IMR-90 (cell line): ENCODE results near the gene SHROOM1. TPM values are rescaled to one million over a fixed set of nuclear protein-coding genes. Genes with fewer than 3 reads are reported as not detected.

Source experiments
- ATAC-seq: fragments of 200-7000 bp; cut with Tn5 transposase; 2 replicates; pipeline ENCODE4 v1.9.1; 2020; ENCODE audit warnings: low read depth, mild to moderate bottlenecking, moderate library complexity
- BruUV-seq: library from RNA; stranded (reverse); fragments of 400-500 nt; replicated peaks from 2 replicates; lab custom pipeline; 2021; lab: Mats Ljungman, UMichigan
- CTCF ChIA-PET: fragments of 300-600 bp; formaldehyde crosslinking; extraction: SDS; loops from one replicate; lab custom pipeline; 2021; ENCODE audit warnings: antibody characterized with exemption; lab: Yijun Ruan, JAX
- POLR2A ChIA-PET: fragments of 300-600 bp; sonication (Branson Sonifier 250); formaldehyde crosslinking; loops from one replicate; lab custom pipeline; 2022; ENCODE audit warnings: antibody characterized with exemption; ENCODE audit not compliant: unreplicated experiment; lab: Charles Lee
- DNase-seq: peaks from one replicate; pipeline ENCODE4 v3.0.0; 2013
- H2AFZ ChIP-seq: replicated peaks from 2 replicates; pipeline ENCODE3; 2013; ENCODE audit warnings: low read length, mild to moderate bottlenecking; ENCODE audit not compliant: poor library complexity
- H2AK5ac ChIP-seq: 2 replicates; pipeline ENCODE4 v1.6.1; 2013; ENCODE audit warnings: low read depth, low read length, inconsistent platforms
- H2AK9ac ChIP-seq: replicated peaks from 2 replicates; pipeline ENCODE3; 2013; ENCODE audit warnings: mild to moderate bottlenecking, low read depth, low read length, moderate library complexity; ENCODE audit not compliant: poor library complexity
- H2BK120ac ChIP-seq: 2 replicates; pipeline ENCODE4 v1.6.1; 2013; ENCODE audit warnings: low read depth, low read length, inconsistent platforms
- H2BK15ac ChIP-seq: 3 replicates; pipeline ENCODE4 v1.6.1; 2013; ENCODE audit warnings: low read depth, low read length, inconsistent platforms
- H2BK20ac ChIP-seq: 2 replicates; pipeline ENCODE4 v1.6.1; 2013; ENCODE audit warnings: low read depth, mild to moderate bottlenecking, inconsistent platforms, low read length, moderate library complexity
- H2BK5ac ChIP-seq: 2 replicates; pipeline ENCODE4 v1.6.1; 2013; ENCODE audit warnings: mild to moderate bottlenecking, low read depth, low read length, inconsistent platforms; ENCODE audit not compliant: poor library complexity, severe bottlenecking
- H3K14ac ChIP-seq: replicated peaks from 2 replicates; pipeline ENCODE4 v1.6.1; 2013; ENCODE audit warnings: low read depth, low read length, inconsistent platforms
- H3K18ac ChIP-seq: 2 replicates; pipeline ENCODE4 v1.6.1; 2013; ENCODE audit warnings: low read depth, low read length, control low read depth
- H3K23ac ChIP-seq: 2 replicates; pipeline ENCODE4 v1.6.1; 2013; ENCODE audit warnings: low read depth, low read length, inconsistent platforms
- H3K27ac ChIP-seq: 2 replicates; pipeline ENCODE4 v1.5.1; 2013; ENCODE audit warnings: mild to moderate bottlenecking, control low read depth, low read length; ENCODE audit not compliant: insufficient read depth
- H3K27me3 ChIP-seq: 2 replicates; pipeline ENCODE4 v1.6.1; 2013; ENCODE audit warnings: low read length; ENCODE audit not compliant: control insufficient read depth, insufficient read depth
- H3K36me3 ChIP-seq: 2 replicates; pipeline ENCODE4 v1.6.1; 2013; ENCODE audit warnings: low read length, mixed read lengths; ENCODE audit not compliant: control insufficient read depth, insufficient read depth
- H3K4ac ChIP-seq: 2 replicates; pipeline ENCODE4 v1.6.1; 2013; ENCODE audit warnings: low read depth, low read length, inconsistent platforms
- H3K4me1 ChIP-seq: 2 replicates; pipeline ENCODE4 v1.6.1; 2013; ENCODE audit warnings: low read length, mixed read lengths; ENCODE audit not compliant: control insufficient read depth, insufficient read depth
- H3K4me2 ChIP-seq: 2 replicates; pipeline ENCODE4 v1.6.1; 2013; ENCODE audit warnings: low read depth, mild to moderate bottlenecking, control low read depth, low read length, moderate library complexity
- H3K4me3 ChIP-seq: 2 replicates; pipeline ENCODE4 v1.5.1; 2013; ENCODE audit warnings: low read depth, mild to moderate bottlenecking, control low read depth, low read length, moderate library complexity; ENCODE audit not compliant: insufficient read depth
- H3K56ac ChIP-seq: 2 replicates; pipeline ENCODE4 v1.6.1; 2013; ENCODE audit warnings: low read length, inconsistent platforms; ENCODE audit not compliant: insufficient read depth; ENCODE audit errors: extremely low read depth
- H3K79me1 ChIP-seq, 2 experiments: 2 replicates each; pipeline ENCODE4 v1.6.1; 2013; ENCODE audit warnings: low read length in 2 of 2, inconsistent platforms in 1 of 2, low read depth in 1 of 2
- H3K9ac ChIP-seq: 2 replicates; pipeline ENCODE4 v1.6.1; 2013; ENCODE audit warnings: low read depth, low read length, control low read depth
- H3K9me1 ChIP-seq: 2 replicates; pipeline ENCODE4 v1.6.1; 2013; ENCODE audit warnings: low read length, inconsistent platforms; ENCODE audit not compliant: insufficient read depth
- H3K9me3 ChIP-seq: 2 replicates; pipeline ENCODE4 v1.6.1; 2013; ENCODE audit warnings: low read length; ENCODE audit not compliant: control insufficient read depth, insufficient read depth
- H4K20me1 ChIP-seq: 2 replicates; pipeline ENCODE4 v1.6.1; 2013; ENCODE audit warnings: low read length, inconsistent platforms; ENCODE audit not compliant: insufficient read depth
- H4K5ac ChIP-seq: 2 replicates; pipeline ENCODE4 v1.6.1; 2013; ENCODE audit warnings: mild to moderate bottlenecking, low read depth, low read length, control low read depth
- H4K8ac ChIP-seq, 2 experiments: 2 replicates each; pipeline ENCODE4 v1.6.1; 2013; ENCODE audit warnings: low read depth in 2 of 2, low read length in 2 of 2, control low read depth in 1 of 2, inconsistent platforms in 1 of 2
- H4K91ac ChIP-seq: 2 replicates; pipeline ENCODE4 v1.6.1; 2013; ENCODE audit warnings: low read depth, low read length, inconsistent platforms; ENCODE audit not compliant: insufficient read depth
- BHLHE40 ChIP-seq: fragments of 150-350 bp; IDR thresholded peaks from 2 replicates; pipeline ENCODE4 v1.6.1; 2016; ENCODE audit warnings: mild to moderate bottlenecking, low read depth, low read length
- CEBPB ChIP-seq: IDR thresholded peaks from 2 replicates; pipeline ENCODE4 v1.6.1; 2012; ENCODE audit warnings: low read depth, low read length, improper control_type of control experiment
- CHD1 ChIP-seq: IDR thresholded peaks from 2 replicates; pipeline ENCODE4 v1.6.1; 2012; ENCODE audit warnings: low read depth, low read length, improper control_type of control experiment
- FOS ChIP-seq: fragments of 150-350 bp; IDR thresholded peaks from 2 replicates; pipeline ENCODE4 v1.6.1; 2016; ENCODE audit warnings: low read depth, low read length
- MAFK ChIP-seq: IDR thresholded peaks from 2 replicates; pipeline ENCODE4 v1.6.1; 2012; ENCODE audit warnings: low read depth, low read length, improper control_type of control experiment
- MAZ ChIP-seq: IDR thresholded peaks from 2 replicates; pipeline ENCODE4 v1.6.1; 2012; ENCODE audit warnings: low read depth, mild to moderate bottlenecking, low read length, improper control_type of control experiment, moderate library complexity, borderline replicate concordance
- MXI1 ChIP-seq: IDR thresholded peaks from 2 replicates; pipeline ENCODE4 v1.6.1; 2012; ENCODE audit warnings: low read depth, mild to moderate bottlenecking, low read length, moderate library complexity, borderline replicate concordance
- NFE2L2 ChIP-seq: fragments of 150-350 bp; IDR thresholded peaks from 2 replicates; pipeline ENCODE4 v1.6.1; 2016; ENCODE audit warnings: low read depth, mild to moderate bottlenecking, low read length
- POLR2A ChIP-seq: IDR thresholded peaks from 2 replicates; pipeline ENCODE4 v1.6.1; 2012; ENCODE audit warnings: mild to moderate bottlenecking, low read depth, low read length
- RAD21 ChIP-seq: IDR thresholded peaks from 2 replicates; pipeline ENCODE4 v1.6.1; 2012; ENCODE audit warnings: low read length, improper control_type of control experiment
- RCOR1 ChIP-seq: IDR thresholded peaks from 2 replicates; pipeline ENCODE4 v1.6.1; 2012; ENCODE audit warnings: mild to moderate bottlenecking, low read length, improper control_type of control experiment; ENCODE audit not compliant: insufficient replicate concordance
- RFX5 ChIP-seq: IDR thresholded peaks from 2 replicates; pipeline ENCODE4 v1.8.0; 2012; ENCODE audit warnings: low read depth, mild to moderate bottlenecking, low read length, moderate library complexity
- SMC3 ChIP-seq: fragments of 150-350 bp; IDR thresholded peaks from 2 replicates; pipeline ENCODE4 v1.6.1; 2016; ENCODE audit warnings: low read depth, mild to moderate bottlenecking, antibody characterized with exemption, low read length, moderate library complexity
- WGBS, 2 experiments: methylation state at CpG; one replicate each; pipeline versions ENCODE4 v1.1.5 to v1.1.7; 2013; ENCODE audit warnings: missing lambda C conversion rate in 2 of 2; ENCODE audit not compliant: insufficient read length in 1 of 2; ENCODE audit errors: extremely low coverage in 2 of 2; 5-methylcytosine and 5-hydroxymethylcytosine counted together
- dilution Hi-C: fragments of 300-500 bp; cut with HindIII; formaldehyde crosslinking; loops from one replicate; pipeline ENCODE4 v1.14.3; 2018; ENCODE audit warnings: low sequenced_read_pairs; ENCODE audit not compliant: unreplicated experiment
- in situ Hi-C: fragments of 300-500 bp; cut with MboI; formaldehyde crosslinking; loops from 3 replicates; pipeline ENCODE4 v1.14.3; 2019; ENCODE audit warnings: low sequenced_read_pairs, inconsistent platforms, mixed read lengths
- intact Hi-C: fragments of 100-400 bp; cut with micrococcal nuclease; formaldehyde crosslinking; loops from 2 replicates; pipeline ENCODE4 v1.10.0; 2022
- polyA plus RNA-seq, 3 experiments: library from polyadenylated mRNA; depleted of rRNA; stranded (reverse); fragments of >200 nt; gene quantifications; 2 replicates each; pipeline ENCODE4 v1.2.3, GENCODE V29; 2012; ENCODE audit warnings: low replicate concordance in 1 of 3
- total RNA-seq: library from RNA; depleted of rRNA; stranded (reverse); fragments of >200 nt; gene quantifications from 2 replicates; pipeline ENCODE4 v1.2.3, GENCODE V29; 2012
- TF ChIP-seq, protein P1 (sequence below): fragments of 150-350 bp; IDR thresholded peaks from 2 replicates; pipeline ENCODE4 v1.6.1; 2016; ENCODE audit warnings: low read depth, mild to moderate bottlenecking, low read length, moderate library complexity, borderline replicate concordance
- TF ChIP-seq, protein P2 (sequence below): conservative IDR thresholded peaks from 2 replicates; pipeline ENCODE4 v1.5.1; 2012; ENCODE audit warnings: mild to moderate bottlenecking, low read depth, low read length, improper control_type of control experiment
- TF ChIP-seq, protein P3 (sequence below): fragments of 150-350 bp; IDR thresholded peaks from 2 replicates; pipeline ENCODE4 v1.6.1; 2017; ENCODE audit warnings: mild to moderate bottlenecking, antibody characterized with exemption, low read length, low read depth

The SHROOM1 gene
- total and polyA plus RNA-seq, 2 of the 4 experiments (the other 2 are of a cell fraction) = 1.4 to 6.3 TPM

DNA sequence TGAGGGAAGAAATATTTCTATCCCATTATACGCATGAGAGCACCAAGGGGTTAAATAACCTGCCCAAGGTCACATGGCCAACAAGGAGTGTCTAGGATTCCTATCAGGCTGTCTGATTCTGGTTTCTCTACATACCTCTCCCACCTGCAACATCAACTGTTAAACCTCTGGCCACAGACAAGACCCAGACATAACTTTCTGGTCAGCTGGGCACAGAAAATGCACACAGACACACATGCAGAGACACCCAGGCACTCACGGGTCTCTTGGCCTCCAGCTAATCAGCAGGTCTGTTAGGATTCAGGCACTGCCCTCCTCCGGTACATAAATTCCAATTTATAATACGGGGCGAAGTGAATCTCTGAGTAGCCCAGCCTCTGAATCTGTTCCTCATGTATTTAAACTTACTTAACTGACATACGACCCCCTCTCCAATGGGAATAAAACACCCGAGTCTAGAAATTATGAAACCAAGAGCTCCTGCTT, 54.9 kb downstream of the SHROOM1 start:
- Histone ChIP-seq H4K91ac (no peak overlapping the region), H3K18ac (no peak overlapping the region), H3K4me2 (peak overlapping the region; percentile 43), H2AK9ac (no peak overlapping the region), H3K56ac (no peak overlapping the region), H2BK120ac (no peak overlapping the region), H3K4me1 (peaks cover 19% of the 10 kb centered on the region), H3K23ac (0 out of 2 replicates have a peak overlapping the region, but pooled peaks have one; percentile 29), H4K20me1 (peaks cover 47% of the 10 kb centered on the region), H2AFZ (no peak overlapping the region), H2AK5ac (no peak overlapping the region), H3K4ac (no peak overlapping the region; the same call in 1 of the 2 replicates), H2BK15ac (no peak overlapping the region), H3K9ac (no peak overlapping the region), H3K14ac (no peak overlapping the region), H4K5ac (no peak overlapping the region), H3K9me1 (peaks cover 43% of the 10 kb centered on the region), H4K8ac (no peak overlapping the region), H3K27me3 (no peaks in the 10 kb centered on the region), H2BK5ac (no peak overlapping the region), H3K79me1 (peaks cover 27 to 70% of the 10 kb centered on the region in 2 experiments), H3K36me3 (no peaks in the 10 kb centered on the region), H3K4me3 (no peak overlapping the region), H2BK20ac (no peak overlapping the region), H3K9me3 (no peaks in the 10 kb centered on the region), H3K27ac (no peak overlapping the region)
- DNase-seq (no peak), ATAC-seq (no peak)
- dilution Hi-C loops (no loop called here), in situ Hi-C loops (no loop called here), intact Hi-C loops (no loop called here)
- ChIA-PET CTCF (interaction anchor here (0.6 to 1.9 kb wide), 2 partner anchors 9 to 38 kb away, joined by 4 read pairs; no protein-coding TSS in a partner anchor), POLR2A (interaction anchor here (1.0 kb wide), 1 partner anchor 209 kb away, joined by 3 read pairs; no protein-coding TSS in a partner anchor)
- WGBS, 2 experiments = 38% methylated on average over 1 of the region's 7 CpGs; no CpG with 5 or more reads in 1 of the 2 experiments
- no TSS peak for BruUV-seq
- TF ChIP-seq, protein P1, sequence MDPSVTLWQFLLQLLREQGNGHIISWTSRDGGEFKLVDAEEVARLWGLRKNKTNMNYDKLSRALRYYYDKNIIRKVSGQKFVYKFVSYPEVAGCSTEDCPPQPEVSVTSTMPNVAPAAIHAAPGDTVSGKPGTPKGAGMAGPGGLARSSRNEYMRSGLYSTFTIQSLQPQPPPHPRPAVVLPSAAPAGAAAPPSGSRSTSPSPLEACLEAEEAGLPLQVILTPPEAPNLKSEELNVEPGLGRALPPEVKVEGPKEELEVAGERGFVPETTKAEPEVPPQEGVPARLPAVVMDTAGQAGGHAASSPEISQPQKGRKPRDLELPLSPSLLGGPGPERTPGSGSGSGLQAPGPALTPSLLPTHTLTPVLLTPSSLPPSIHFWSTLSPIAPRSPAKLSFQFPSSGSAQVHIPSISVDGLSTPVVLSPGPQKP = no peak
- no peak for TF ChIP-seq RCOR1
- no peak for TF ChIP-seq MAFK
- TF ChIP-seq, protein P2, sequence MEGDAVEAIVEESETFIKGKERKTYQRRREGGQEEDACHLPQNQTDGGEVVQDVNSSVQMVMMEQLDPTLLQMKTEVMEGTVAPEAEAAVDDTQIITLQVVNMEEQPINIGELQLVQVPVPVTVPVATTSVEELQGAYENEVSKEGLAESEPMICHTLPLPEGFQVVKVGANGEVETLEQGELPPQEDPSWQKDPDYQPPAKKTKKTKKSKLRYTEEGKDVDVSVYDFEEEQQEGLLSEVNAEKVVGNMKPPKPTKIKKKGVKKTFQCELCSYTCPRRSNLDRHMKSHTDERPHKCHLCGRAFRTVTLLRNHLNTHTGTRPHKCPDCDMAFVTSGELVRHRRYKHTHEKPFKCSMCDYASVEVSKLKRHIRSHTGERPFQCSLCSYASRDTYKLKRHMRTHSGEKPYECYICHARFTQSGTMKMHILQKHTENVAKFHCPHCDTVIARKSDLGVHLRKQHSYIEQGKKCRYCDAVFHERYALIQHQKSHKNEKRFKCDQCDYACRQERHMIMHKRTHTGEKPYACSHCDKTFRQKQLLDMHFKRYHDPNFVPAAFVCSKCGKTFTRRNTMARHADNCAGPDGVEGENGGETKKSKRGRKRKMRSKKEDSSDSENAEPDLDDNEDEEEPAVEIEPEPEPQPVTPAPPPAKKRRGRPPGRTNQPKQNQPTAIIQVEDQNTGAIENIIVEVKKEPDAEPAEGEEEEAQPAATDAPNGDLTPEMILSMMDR = no peak
- TF ChIP-seq SMC3 = no peak
- TF ChIP-seq, protein P3, sequence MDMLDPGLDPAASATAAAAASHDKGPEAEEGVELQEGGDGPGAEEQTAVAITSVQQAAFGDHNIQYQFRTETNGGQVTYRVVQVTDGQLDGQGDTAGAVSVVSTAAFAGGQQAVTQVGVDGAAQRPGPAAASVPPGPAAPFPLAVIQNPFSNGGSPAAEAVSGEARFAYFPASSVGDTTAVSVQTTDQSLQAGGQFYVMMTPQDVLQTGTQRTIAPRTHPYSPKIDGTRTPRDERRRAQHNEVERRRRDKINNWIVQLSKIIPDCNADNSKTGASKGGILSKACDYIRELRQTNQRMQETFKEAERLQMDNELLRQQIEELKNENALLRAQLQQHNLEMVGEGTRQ = no peak
- TF ChIP-seq POLR2A = no peak
- no peak for TF ChIP-seq RFX5
- no peak for TF ChIP-seq BHLHE40
- TF ChIP-seq NFE2L2 = no peak
- no peak for TF ChIP-seq CHD1
- no peak for TF ChIP-seq MXI1
- TF ChIP-seq MAZ = no peak
- no peak for TF ChIP-seq RAD21
- TF ChIP-seq FOS = no peak
- no peak for TF ChIP-seq CEBPB
